HG03469 (cell line): ENCODE data around the gene CHMP3.
A peak's percentile ranks its signal among the peaks of the same experiment; 100 is the strongest.
"Not testable (repeated sequence)": the region's sequence is repeated elsewhere in the genome, so short reads cannot be mapped to it uniquely, and the experiment has no call there.

Source experiments
- ATAC-seq: cut with Tn5 transposase; IDR thresholded peaks from one replicate; pipeline ENCODE4 v1.9.1; 2021; ENCODE audit warnings: mild to moderate bottlenecking, moderate library complexity, moderate number of reproducible peaks; ENCODE audit not compliant: unreplicated experiment

Gene CHMP3

DNA sequence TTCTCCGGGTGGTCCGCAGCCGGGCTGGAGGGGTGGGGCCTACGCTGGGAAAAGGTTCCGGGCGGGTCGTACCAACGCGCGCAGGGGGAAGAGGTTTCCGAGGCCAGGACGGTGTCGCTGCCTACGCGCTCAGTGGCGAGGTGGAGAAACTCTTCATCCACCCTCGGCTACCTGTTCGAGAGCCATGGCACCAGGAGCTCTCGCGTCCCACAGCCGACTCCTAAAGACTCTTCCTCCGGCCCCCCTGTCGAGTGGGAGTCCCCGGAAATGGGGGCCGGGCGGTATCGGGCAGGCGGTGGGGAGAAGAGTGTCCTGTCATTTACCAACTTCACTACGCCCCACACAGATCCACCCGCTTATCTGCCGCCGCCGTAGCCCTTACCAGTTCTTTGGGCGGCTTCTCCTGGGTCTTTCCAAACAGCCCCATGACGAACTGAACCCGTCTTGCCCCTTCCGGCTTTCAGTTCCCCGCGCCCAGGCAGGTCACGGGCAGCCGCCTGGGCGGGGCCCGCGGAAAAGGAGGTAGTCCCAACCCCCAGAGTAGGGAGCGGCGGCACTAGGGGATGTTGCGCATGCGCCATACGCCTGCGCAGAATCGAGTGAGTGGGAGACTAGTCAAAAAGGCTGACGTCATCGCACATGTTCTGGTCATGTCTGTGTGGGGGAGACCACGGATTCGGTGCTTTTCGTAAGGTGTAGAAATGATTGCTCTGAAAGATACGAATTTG lies at the start of gene CHMP3:
Gene CHMP3 (minus strand): TSS at position 522 of the 728 bp plus-strand sequence. CDS start 95 bp downstream, at position 427.
- ATAC-seq: peak; percentile 83

DNA sequence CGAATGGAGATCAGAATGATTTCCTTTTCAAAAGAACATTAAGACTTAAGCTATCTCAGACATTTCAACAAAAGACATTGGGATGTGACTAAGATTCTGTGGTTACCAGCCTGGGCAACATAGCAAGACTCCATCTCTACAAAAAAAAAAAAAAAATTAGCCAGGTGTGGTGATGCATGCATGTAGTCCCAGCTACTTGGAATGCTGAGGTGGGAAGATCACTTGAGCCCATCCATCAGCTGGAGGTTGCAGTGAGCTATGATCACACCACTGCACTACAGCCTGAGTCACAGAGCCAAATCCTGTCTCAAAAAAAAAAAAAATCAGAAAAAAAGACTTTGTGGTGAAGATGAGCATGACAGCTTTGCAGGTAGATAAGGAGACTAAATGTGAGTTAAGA lies 47.6 kb upstream of the CHMP3 start:
- no peak for ATAC-seq

DNA sequence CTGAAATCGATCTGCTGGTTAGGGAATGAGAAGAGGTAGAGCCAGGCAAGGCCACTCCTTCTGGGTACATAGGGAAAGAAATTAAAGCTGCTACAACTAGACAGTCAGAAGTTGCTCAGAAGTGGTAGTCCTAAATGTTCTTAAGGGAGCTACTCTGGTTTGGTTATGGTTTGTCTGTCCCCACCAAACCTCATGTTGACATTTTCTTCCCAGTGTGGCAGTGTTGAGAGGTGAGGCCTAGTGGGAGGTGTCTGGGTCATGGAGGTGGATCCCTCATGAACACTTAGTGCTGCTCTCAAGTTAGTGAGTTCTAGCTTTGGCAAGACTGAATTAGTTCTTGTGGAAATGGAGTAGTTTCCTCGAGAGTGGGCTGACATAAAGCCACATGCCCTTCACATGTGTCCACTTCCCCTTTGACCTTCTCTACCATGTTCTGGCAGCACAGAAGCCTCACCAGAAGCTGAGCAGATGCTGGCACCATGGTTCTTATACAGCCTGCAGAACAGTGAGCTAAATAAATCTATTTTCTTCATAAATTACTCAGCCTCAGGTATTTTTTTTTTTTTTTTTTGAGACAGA lies 45.7 kb upstream of the CHMP3 start:
- ATAC-seq: no peak

- ATAC-seq: no peak
These were observed 40.7 kb upstream of the CHMP3 start for GRCh38 chr2:86603905-86604304.

- no peak for ATAC-seq
These were observed 35.7 kb upstream of the CHMP3 start for GRCh38 chr2:86598966-86599365.

GRCh38 chr2:86596118-86596517 lies 32.9 kb upstream of the CHMP3 start:
- no peak for ATAC-seq

- ATAC-seq: no peak
These were observed 30.0 kb upstream of the CHMP3 start for GRCh38 chr2:86593266-86593665.

DNA sequence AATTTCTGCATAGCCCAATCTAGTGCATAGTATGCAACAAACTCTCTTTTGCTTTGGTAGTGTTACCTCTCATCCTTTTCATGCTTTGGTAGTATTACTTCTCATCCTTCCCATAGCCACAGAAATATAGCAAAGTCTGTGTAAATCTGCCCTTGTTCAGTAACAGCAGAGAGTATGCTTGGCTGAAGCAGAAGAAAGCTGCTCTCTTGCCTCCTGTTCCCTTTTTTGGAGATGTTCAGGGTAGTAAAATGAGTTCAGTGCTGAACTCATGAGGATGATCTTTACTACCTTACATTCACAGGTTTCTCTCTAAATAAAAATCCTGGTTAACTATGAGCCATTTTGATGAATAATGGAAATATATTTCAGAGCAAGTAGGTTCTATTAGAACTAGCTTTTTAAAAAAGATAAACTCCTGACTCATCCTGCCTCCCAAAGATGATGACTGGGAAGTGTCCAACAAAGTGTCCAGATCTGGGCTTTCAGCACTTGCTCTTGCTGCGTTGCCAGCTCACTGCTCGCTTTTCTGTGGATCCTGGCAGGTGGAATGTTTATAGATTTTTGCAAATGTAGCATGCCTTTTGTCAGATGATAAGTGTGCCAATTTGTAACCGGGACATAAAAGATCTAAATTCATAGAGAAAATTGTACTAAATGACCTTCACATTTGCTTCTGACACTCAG lies 29.4 kb upstream of the CHMP3 start:
- no peak for ATAC-seq

DNA sequence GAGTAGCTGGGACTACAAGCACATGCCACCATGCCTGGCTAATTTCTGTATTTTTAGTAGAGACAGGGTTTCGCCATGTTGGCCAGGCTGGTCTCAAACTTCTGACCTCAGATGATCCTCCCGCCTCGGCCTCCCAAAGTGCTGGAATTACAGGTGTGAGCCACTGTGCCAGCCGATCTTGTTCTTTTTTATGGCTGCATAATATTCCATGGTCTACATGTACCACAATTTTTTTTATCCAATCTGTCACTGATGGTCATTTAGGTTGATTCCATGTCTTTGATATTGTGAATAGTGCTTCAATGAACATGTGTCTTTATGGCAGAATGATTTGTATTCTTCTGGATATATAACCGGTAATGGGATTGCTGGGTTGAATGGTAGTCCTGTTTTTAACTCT lies 26.5 kb upstream of the CHMP3 start:
- not testable (repeated sequence) for ATAC-seq

GRCh38 chr2:86584151-86584913 lies 21.1 kb upstream of the CHMP3 start:
- peak; percentile 76 for ATAC-seq

GRCh38 chr2:86580560-86580959 lies 17.3 kb upstream of the CHMP3 start:
- ATAC-seq: no peak

GRCh38 chr2:86577817-86578456 lies 14.7 kb upstream of the CHMP3 start:
- no peak for ATAC-seq

GRCh38 chr2:86570059-86570458 lies 6.8 kb upstream of the CHMP3 start:
- ATAC-seq: no peak

- no peak for ATAC-seq
These were observed 3.6 kb upstream of the CHMP3 start for GRCh38 chr2:86566821-86567190.

DNA sequence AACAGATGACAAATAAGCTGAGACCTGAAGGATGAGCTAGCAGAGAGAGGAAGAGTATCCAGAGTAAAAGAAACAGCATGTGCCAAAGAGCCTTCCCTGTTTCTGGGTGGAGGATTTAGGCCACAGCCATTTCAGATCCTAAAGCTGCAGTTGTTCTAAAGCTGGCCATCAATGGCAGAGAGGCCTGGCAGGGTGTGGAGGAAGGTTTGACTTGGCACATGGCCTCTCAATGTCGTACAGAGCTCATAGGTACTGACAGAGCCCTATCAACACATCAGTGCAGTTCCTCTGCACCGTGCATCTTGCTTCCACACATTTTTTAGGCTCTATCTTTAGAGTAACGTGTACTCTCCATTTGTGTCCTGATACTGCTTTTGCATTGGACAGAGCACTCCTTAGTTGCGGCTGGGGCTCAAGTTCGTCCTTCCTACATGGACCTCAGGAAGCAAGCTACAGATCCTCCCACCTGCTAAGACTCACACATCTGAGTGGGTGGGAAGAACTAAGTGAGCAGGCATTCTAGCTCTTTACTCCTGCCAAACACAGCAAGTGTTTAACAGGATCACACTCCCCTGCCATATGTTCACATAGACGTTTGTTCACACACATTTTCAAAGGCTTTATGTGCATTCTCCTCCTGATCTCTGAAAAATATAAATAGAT lies 3.0 kb upstream of the CHMP3 start:
- ATAC-seq: no peak

GRCh38 chr2:86563650-86564061 lies 413 bp upstream of the CHMP3 start:
- ATAC-seq: no peak

DNA sequence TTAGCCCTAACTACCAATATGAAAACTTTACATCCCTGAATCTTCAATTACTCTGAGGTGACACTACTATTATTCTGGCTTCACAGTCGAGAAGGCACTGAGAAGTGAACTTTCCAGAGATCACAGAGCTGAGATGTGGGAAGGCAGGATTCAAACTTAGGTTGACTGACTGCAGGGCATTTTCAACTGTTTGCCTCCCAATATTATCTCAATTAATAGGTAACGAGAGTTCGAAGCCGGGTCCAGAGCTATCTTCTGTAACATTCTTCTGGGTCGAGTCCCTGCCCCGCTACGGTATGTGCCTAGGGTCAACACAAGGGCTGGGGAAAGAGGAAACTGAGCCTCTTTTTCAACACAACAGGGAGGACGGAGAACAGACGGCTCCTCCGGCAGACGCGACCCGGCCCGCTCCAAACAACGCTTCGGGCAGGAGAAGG lies 740 bp downstream of the CHMP3 start:
- no peak for ATAC-seq

- no peak for ATAC-seq
These were observed 5.4 kb downstream of the CHMP3 start for GRCh38 chr2:86557836-86558235.

DNA sequence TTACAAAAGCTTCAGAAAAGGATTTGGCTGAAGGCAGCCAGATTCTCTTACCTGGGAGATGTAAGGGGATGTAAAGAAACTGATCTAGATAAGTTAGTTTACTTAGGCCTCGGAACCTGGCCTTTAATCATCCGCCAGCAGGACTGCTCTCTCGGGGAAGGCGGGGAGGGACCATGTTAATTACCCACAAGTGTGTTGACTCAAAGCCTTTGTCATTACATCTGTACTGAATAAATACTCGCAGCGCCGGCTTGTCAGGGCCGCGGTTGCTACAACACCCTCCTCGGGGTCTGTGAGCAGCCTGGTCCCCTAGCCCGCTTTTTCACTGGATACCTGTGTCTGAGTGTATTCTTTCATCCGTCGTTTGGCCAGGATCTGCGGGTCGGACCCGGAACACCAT lies 6.7 kb downstream of the CHMP3 start:
- ATAC-seq: no peak

DNA sequence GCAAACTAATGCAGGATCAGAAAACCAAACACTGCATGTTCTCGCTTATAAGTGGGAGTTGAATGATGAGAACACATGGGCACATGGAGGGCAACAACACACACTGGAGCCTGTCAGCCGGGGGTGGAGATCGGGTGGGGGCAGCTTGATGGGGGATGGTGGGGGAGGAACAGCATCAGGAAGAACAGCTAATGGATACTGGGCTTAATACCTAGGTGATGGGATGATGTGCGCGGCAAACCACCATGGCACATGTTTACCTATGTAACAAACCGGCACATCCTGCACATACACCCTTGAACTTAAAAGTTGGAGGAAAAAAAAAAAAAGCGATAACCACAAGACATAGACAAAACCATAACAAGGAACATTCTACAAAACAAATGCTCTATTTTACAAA lies 10.4 kb downstream of the CHMP3 start:
- no peak for ATAC-seq
